Adrenal gland (tissue), 12 donors: ENCODE data around the gene LRRC1. TPM values are rescaled to one million over a fixed set of nuclear protein-coding genes. Genes with fewer than 3 reads are reported as not detected.

Experiments used
- DNase-seq, 7 donors: peaks; one replicate each; pipeline ENCODE4 v3.0.0-alpha.2; 2019 to 2020
- H3K27ac ChIP-seq, 5 donors: fragments of 200-600 bp; sonication (generic) in 4 of 5; 1 replicate in 3 of 5; 2 replicates in 2 of 5; pipeline versions ENCODE4 v1.5.1 to v1.8.0; 2016 to 2020; ENCODE audit warnings: mild to moderate bottlenecking in 1 of 5
- H3K27me3 ChIP-seq: fragments of 200-600 bp; 2 replicates; pipeline ENCODE4 v1.8.0; 2021
- H3K36me3 ChIP-seq, 2 donors: fragments of 200-600 bp; replicated peaks in 1 of 2; 1 replicate in 1 of 2; 2 replicates in 1 of 2; pipeline versions ENCODE4 v1.5.1 to v1.8.0; 2018 to 2022
- H3K4me1 ChIP-seq, 2 donors: fragments of 200-600 bp; replicated peaks in 1 of 2; 1 replicate in 1 of 2; 2 replicates in 1 of 2; pipeline versions ENCODE4 v1.5.1 to v1.8.0; 2018 to 2021
- H3K4me3 ChIP-seq, 4 donors: fragments of 200-600 bp; sonication (generic) in 3 of 4; one replicate each; pipeline ENCODE4 v1.5.1; 2016 to 2018
- H3K9me3 ChIP-seq, 3 donors: fragments of 200-600 bp; sonication (generic) in 1 of 3; replicated peaks in 1 of 3; 1 replicate in 2 of 3; 2 replicates in 1 of 3; pipeline versions ENCODE4 v1.5.1 to v1.8.0; 2016 to 2021
- CTCF ChIP-seq, 6 experiments: fragments of 450-650 bp in 4 of 6; fragments of 200-600 bp in 2 of 6; sonication (generic) in 1 of 6; IDR thresholded peaks; 1 replicate in 5 of 6; 2 replicates in 1 of 6; pipeline versions ENCODE4 v1.5.1 to v1.8.0; 2016 to 2021; ENCODE audit warnings: antibody characterized with exemption in 6 of 6, mild to moderate bottlenecking in 2 of 6, moderate library complexity in 1 of 6
- POLR2A ChIP-seq, 2 donors: fragments of 450-650 bp; IDR thresholded peaks; one replicate each; pipeline ENCODE4 v1.6.1; 2017; ENCODE audit warnings: antibody characterized with exemption in 2 of 2, mild to moderate bottlenecking in 2 of 2, moderate library complexity in 1 of 2
- WGBS, 4 donors: extraction: QIAGEN DNeasy Blood & Tissue Kit in 2 of 4; methylation state at CpG; one replicate each; pipeline versions ENCODE4 v1.1.5 to v1.1.7; 2013 to 2017; 5-methylcytosine and 5-hydroxymethylcytosine counted together
- intact Hi-C, 2 donors: fragments of 100-400 bp; cut with DNase I; formaldehyde crosslinking; loops; one replicate each; pipeline versions ENCODE4 v1.14.1 to v1.15.0; 2022 to 2023
- polyA plus RNA-seq, 3 donors: library from polyadenylated mRNA; stranded (reverse); fragments of 200-250 nt in 2 of 3; fragments of 350-450 nt in 1 of 3; fragmentation: Illumina TruSeq in 1 of 3; extraction: RNeasy Lipid Tissue Mini Kit (QIAGEN cat#74804) in 1 of 3; gene quantifications; one replicate each; pipeline ENCODE4 v1.2.3, GENCODE V29; 2013 to 2014
- total RNA-seq, 9 donors: library from RNA; depleted of rRNA in 4 of 9; stranded (reverse); fragments of >200 nt in 4 of 9; fragments of 120-200 nt in 1 of 9; fragmentation: NEBNext Ultra II Directional in 1 of 9; extraction: Animal tissue kit (Norgen Biotek cat#: 25700) in 1 of 9; gene quantifications; one replicate each; pipeline versions ENCODE4 v1.1.0 to v1.2.4, GENCODE V29; 2013 to 2023
- donor health status: healthy with polysubstance abuse.
- donor health status: Bipolar disorder and iron deficiency.
- donor health status: DM: yes; HTN: yes; CAD: no.
- donor health status: DM: no; HTN: no; CAD: no.
- donor health status: DM: no; HTN: no; CAD: no.
- donor health status: DM: yes; HTN: yes; CAD: no.

The LRRC1 gene
- total and polyA plus RNA-seq, 12 donors: 2.1 to 7.8 (median 4.5) TPM

DNA sequence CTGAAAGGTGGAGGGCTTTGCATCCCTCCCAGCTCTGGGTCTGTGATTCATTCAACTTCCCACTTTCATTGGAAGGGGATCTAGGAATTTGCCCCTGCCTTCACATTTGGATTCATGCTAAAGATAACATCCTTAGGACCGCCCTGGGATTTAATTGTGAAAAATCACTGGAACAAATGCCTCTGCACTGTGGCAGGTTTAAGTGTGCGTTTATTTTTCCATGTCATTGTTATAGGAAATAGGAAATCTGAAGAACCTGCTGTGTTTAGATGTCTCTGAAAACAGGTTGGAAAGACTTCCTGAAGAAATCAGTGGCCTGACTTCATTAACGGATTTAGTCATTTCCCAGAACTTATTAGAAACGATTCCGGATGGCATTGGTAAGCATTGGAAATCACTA is 104.7 kb downstream of the LRRC1 start:
- no peak for DNase-seq
- intact Hi-C loops: no loop called here
- H3K4me1 ChIP-seq: no peaks in the 10 kb centered on the region
- 88 to 95% (median 91%) methylated on average over 5 of the region's 5 CpGs for WGBS, 4 donors
- H3K27me3 ChIP-seq: no peaks in the 10 kb centered on the region
- no peak overlapping the region for H3K4me3 ChIP-seq
- no peaks in the 10 kb centered on the region for H3K36me3 ChIP-seq
- no peaks in the 10 kb centered on the region for H3K9me3 ChIP-seq
- H3K27ac ChIP-seq: no peak overlapping the region
- TF ChIP-seq POLR2A (IDR thresholded peaks at IDR 0.05) (no peak), CTCF (IDR thresholded peaks at IDR 0.05) (no peak)

DNA sequence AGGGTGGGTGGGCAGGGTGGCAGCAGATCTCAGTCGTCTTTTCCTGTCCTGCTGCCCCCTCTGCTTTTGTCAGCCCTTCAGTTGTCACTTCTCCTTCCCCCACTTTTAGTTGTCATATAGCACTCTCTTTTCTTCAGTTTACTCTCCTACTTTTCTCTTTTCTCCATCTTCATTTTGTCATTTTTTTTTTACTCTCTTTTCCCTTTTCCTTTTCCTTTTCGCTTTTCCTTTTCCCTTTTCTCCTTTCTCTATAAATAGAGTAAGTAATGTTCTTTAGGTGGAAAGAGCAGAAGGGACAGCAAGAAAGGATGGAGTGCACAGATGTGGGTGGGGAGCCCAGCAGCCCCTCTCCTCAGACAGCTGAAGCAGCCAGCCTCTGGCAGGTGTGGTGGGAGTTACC is 108.6 kb downstream of the LRRC1 start:
- intact Hi-C loops: no loop called here
- no peak for TF ChIP-seq POLR2A (IDR thresholded peaks at IDR 0.05)
- 91 to 98% (median 93%) methylated on average over 2 of the region's 2 CpGs for WGBS, 4 donors

DNA sequence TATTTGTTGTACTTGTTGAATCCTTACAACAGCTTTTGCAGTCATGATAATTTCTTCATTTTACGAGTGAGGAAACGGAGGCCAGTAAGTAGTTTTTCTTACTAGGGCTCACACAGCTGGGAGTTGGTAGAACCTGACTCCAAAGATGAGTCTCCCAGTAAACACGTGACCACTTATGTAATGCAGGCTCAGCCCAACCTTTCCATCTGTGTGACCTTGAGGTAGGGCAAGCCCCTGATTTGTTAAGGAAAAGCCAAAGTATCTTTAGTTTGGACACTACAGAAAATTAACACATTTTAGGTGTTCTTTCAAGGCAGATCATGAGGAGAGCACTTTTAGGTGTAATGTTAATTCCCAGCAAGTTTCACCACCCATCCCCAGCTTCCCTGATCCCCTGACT is 111.3 kb downstream of the LRRC1 start:
- DNase-seq: no peak
- no peak overlapping the region for H3K27ac ChIP-seq
- 78 to 86% (median 82%) methylated on average over 3 of the region's 3 CpGs for WGBS, 4 donors
- H3K36me3 ChIP-seq: no peaks in the 10 kb centered on the region
- H3K27me3 ChIP-seq: no peaks in the 10 kb centered on the region
- H3K4me1 ChIP-seq: no peaks in the 10 kb centered on the region
- TF ChIP-seq CTCF (IDR thresholded peaks at IDR 0.05) (no peak), POLR2A (IDR thresholded peaks at IDR 0.05) (no peak)
- intact Hi-C loops: no loop called here
- no peak overlapping the region for H3K4me3 ChIP-seq
- H3K9me3 ChIP-seq: no peaks in the 10 kb centered on the region

More for the DNA sequence above, 108.6 kb downstream of the LRRC1 start:
- Histone ChIP-seq H3K4me1 (no peaks in the 10 kb centered on the region), H3K27me3 (no peaks in the 10 kb centered on the region), H3K36me3 (no peaks in the 10 kb centered on the region), H3K4me3 (no peak overlapping the region), H3K9me3 (no peaks in the 10 kb centered on the region), H3K27ac (no peak overlapping the region)
- no peak for DNase-seq

DNA sequence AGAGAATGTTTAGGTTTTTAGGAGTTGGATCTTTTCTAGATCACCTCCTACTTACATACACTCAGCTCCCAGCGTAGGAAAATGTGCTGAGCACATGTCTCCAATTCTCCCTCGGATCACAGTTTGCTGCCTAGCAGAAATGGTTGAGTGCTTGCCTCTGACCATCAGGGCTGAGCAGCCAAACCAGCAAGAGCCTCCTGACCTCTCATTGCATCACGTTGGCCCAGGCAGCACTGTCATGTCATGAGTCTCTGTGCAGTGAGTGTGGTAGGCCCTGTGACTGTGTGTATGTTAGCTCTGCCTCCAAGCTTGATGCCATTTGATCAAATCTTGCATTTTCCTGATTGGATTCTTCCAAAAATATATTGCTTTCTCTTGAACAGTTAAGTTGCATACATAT is 112.0 kb downstream of the LRRC1 start:
- DNase-seq: no peak
- intact Hi-C loops: no loop called here

More for the DNA sequence above, 112.0 kb downstream of the LRRC1 start:
- WGBS, 4 donors: 55 to 81% (median 72%) methylated on average over 3 of the region's 3 CpGs
- no peak overlapping the region for H3K4me3 ChIP-seq
- TF ChIP-seq CTCF (IDR thresholded peaks at IDR 0.05): no peak
- no peak for TF ChIP-seq POLR2A (IDR thresholded peaks at IDR 0.05)
- no peaks in the 10 kb centered on the region for H3K36me3 ChIP-seq
- H3K27me3 ChIP-seq: no peaks in the 10 kb centered on the region
- no peaks in the 10 kb centered on the region for H3K9me3 ChIP-seq
- no peak overlapping the region for H3K27ac ChIP-seq
- no peaks in the 10 kb centered on the region for H3K4me1 ChIP-seq
